DMS 273 (cell line): ENCODE data around the gene OR2H2.

ENCODE experiments used
- DNase-seq: peaks from one replicate; lab custom pipeline; 2025; ENCODE audit not compliant: unreplicated experiment; lab: John Stamatoyannopoulos, UW

The OR2H2 gene

GRCh38 chr6:29584821-29585220, at the start of gene OR2H2:
TSS of gene OR2H2 (plus strand) at chr6:29585121. CDS start at chr6:29587945, 2,824 bp downstream.
- no peak for DNase-seq

- no peak for DNase-seq
These were observed 47.1 kb upstream of the OR2H2 start for GRCh38 chr6:29537714-29538403.

- no peak for DNase-seq
These were observed 37.3 kb upstream of the OR2H2 start for GRCh38 chr6:29547573-29547972.

GRCh38 chr6:29552512-29553051, 32.3 kb upstream of the OR2H2 start:
- DNase-seq: peak; percentile 82

- peak; percentile 57 for DNase-seq
These were observed 31.5 kb upstream of the OR2H2 start for GRCh38 chr6:29553268-29554057.

GRCh38 chr6:29554764-29555163, 30.2 kb upstream of the OR2H2 start:
- DNase-seq: no peak

GRCh38 chr6:29557320-29557719, 27.6 kb upstream of the OR2H2 start:
- DNase-seq: no peak

- DNase-seq: no peak
These were observed 26.4 kb upstream of the OR2H2 start for GRCh38 chr6:29558439-29559079.

GRCh38 chr6:29559524-29560287, 25.2 kb upstream of the OR2H2 start, which contains the start of gene UBD:
TSS of gene UBD (minus strand) at chr6:29559732. CDS start at chr6:29559701, 31 bp downstream.
- DNase-seq: no peak

- no peak for DNase-seq
These were observed 23.8 kb upstream of the OR2H2 start for GRCh38 chr6:29561091-29561490.

- DNase-seq: no peak
These were observed 23.2 kb upstream of the OR2H2 start for GRCh38 chr6:29561606-29562181.

GRCh38 chr6:29563435-29563965, 21.4 kb upstream of the OR2H2 start:
- no peak for DNase-seq

- DNase-seq: peak; percentile 46
These were observed 20.0 kb upstream of the OR2H2 start for GRCh38 chr6:29564875-29565274.

- DNase-seq: no peak
These were observed 18.1 kb upstream of the OR2H2 start for GRCh38 chr6:29566856-29567255.

- no peak for DNase-seq
These were observed 17.4 kb upstream of the OR2H2 start for GRCh38 chr6:29567541-29567940.

GRCh38 chr6:29567991-29568390, 16.9 kb upstream of the OR2H2 start:
- no peak for DNase-seq

GRCh38 chr6:29576056-29576455, 8.9 kb upstream of the OR2H2 start:
- DNase-seq: no peak

- DNase-seq: no peak
These were observed 7.4 kb upstream of the OR2H2 start for GRCh38 chr6:29577544-29577943.

GRCh38 chr6:29589423-29590048, 4.6 kb downstream of the OR2H2 start:
- peak; percentile 70 for DNase-seq
